Liver (tissue), 9 donors: ENCODE data around the gene SPATA13. TPM values are rescaled to one million over a fixed set of nuclear protein-coding genes. Genes with fewer than 3 reads are reported as not detected.

ENCODE experiments used
- DNase-seq: peaks from one replicate; pipeline ENCODE4 v3.0.0-alpha.2; 2017; ENCODE audit warnings: low spot score
- H3K27ac ChIP-seq, 2 donors: one replicate each; pipeline ENCODE4 v1.7.0; 2013; ENCODE audit warnings: inconsistent platforms in 2 of 2, low read length in 2 of 2, control low read depth in 1 of 2, low read depth in 1 of 2, mild to moderate bottlenecking in 1 of 2
- H3K27me3 ChIP-seq, 4 donors: one replicate each; pipeline versions ENCODE4 v1.6.1 to v1.7.0; 2013; ENCODE audit warnings: low read length in 3 of 4, inconsistent platforms in 1 of 4, mild to moderate bottlenecking in 1 of 4, moderate library complexity in 1 of 4; ENCODE audit not compliant: control insufficient read depth in 4 of 4, insufficient read depth in 4 of 4
- H3K36me3 ChIP-seq, 4 donors: one replicate each; pipeline versions ENCODE4 v1.6.1 to v1.7.0; 2013; ENCODE audit warnings: low read length in 3 of 4, mild to moderate bottlenecking in 3 of 4, low read depth in 1 of 4, moderate library complexity in 1 of 4; ENCODE audit not compliant: control insufficient read depth in 4 of 4, insufficient read depth in 3 of 4
- H3K4me1 ChIP-seq, 4 donors: one replicate each; pipeline versions ENCODE4 v1.6.1 to v1.7.0; 2013; ENCODE audit warnings: low read length in 3 of 4, mild to moderate bottlenecking in 3 of 4, moderate library complexity in 1 of 4; ENCODE audit not compliant: control insufficient read depth in 4 of 4, insufficient read depth in 4 of 4
- H3K4me3 ChIP-seq, 3 donors: one replicate each; pipeline versions ENCODE4 v1.6.1 to v1.7.0; 2013; ENCODE audit warnings: low read length in 3 of 3, control low read depth in 1 of 3, low read depth in 1 of 3, mild to moderate bottlenecking in 1 of 3
- H3K9ac ChIP-seq, 2 donors: one replicate each; pipeline ENCODE4 v1.7.0; 2013; ENCODE audit warnings: low read length in 2 of 2, mild to moderate bottlenecking in 2 of 2, moderate library complexity in 2 of 2, control low read depth in 1 of 2, low read depth in 1 of 2
- H3K9me3 ChIP-seq, 4 donors: one replicate each; pipeline versions ENCODE4 v1.6.1 to v1.7.0; 2013; ENCODE audit warnings: low read length in 3 of 4; ENCODE audit not compliant: control insufficient read depth in 4 of 4
- CTCF ChIP-seq: fragments of 150-350 bp; IDR thresholded peaks from 2 replicates; pipeline ENCODE4 v1.5.1; 2017; ENCODE audit warnings: improper control_type of control experiment, low read depth, low read length; ENCODE audit not compliant: missing input control
- FOXA2 ChIP-seq: IDR thresholded peaks from 2 replicates; pipeline ENCODE4 v1.6.1; 2016; ENCODE audit warnings: antibody characterized with exemption
- GABPA ChIP-seq, 2 donors: IDR thresholded peaks in 1 of 2; conservative IDR thresholded peaks in 1 of 2; 2 replicates each; pipeline ENCODE4 v1.6.1; 2016; ENCODE audit warnings: antibody characterized with exemption in 2 of 2, mild to moderate bottlenecking in 1 of 2, moderate library complexity in 1 of 2
- HNF4A ChIP-seq, 2 donors: conservative IDR thresholded peaks; 2 replicates each; pipeline ENCODE4 v1.6.1; 2016; ENCODE audit warnings: antibody characterized with exemption in 2 of 2, mild to moderate bottlenecking in 2 of 2
- HNF4G ChIP-seq: IDR thresholded peaks from 2 replicates; pipeline ENCODE4 v1.6.1; 2016; ENCODE audit warnings: antibody characterized with exemption
- JUND ChIP-seq, 2 donors: IDR thresholded peaks; 2 replicates each; pipeline ENCODE4 v1.6.1; 2016; ENCODE audit warnings: antibody characterized with exemption in 2 of 2
- NR2F2 ChIP-seq: IDR thresholded peaks from 2 replicates; pipeline ENCODE4 v1.6.1; 2016; ENCODE audit warnings: antibody characterized with exemption
- RXRA ChIP-seq, 2 donors: IDR thresholded peaks; 2 replicates each; pipeline ENCODE4 v1.6.1; 2017 to 2018; ENCODE audit warnings: antibody characterized with exemption in 2 of 2, mild to moderate bottlenecking in 1 of 2
- TAF1 ChIP-seq: conservative IDR thresholded peaks from 2 replicates; pipeline ENCODE4 v1.6.1; 2016; ENCODE audit warnings: antibody characterized with exemption, mild to moderate bottlenecking
- WGBS: extraction: QIAGEN DNeasy Blood & Tissue Kit; methylation state at CpG from one replicate; pipeline ENCODE4 v1.1.7; 2013; 5-methylcytosine and 5-hydroxymethylcytosine counted together
- polyA plus RNA-seq, 2 donors: library from polyadenylated mRNA; stranded (reverse) in 1 of 2; unstranded in 1 of 2; fragments of 200-250 nt in 1 of 2; fragments of >200 nt in 1 of 2; fragmentation: Nextera tagmentation in 1 of 2; extraction: Ambion mirVana in 1 of 2; gene quantifications; one replicate each; pipeline versions ENCODE4 v1.2.1 to v1.2.3, GENCODE V29; 2013 to 2015
- total RNA-seq, 2 donors: library from RNA; depleted of rRNA; stranded (reverse); fragments of >200 nt; gene quantifications; one replicate each; pipeline ENCODE4 v1.2.3, GENCODE V29; 2014
- TF ChIP-seq, protein P1 (sequence below): IDR thresholded peaks from 2 replicates; pipeline ENCODE4 v1.6.1; 2016; ENCODE audit warnings: antibody characterized with exemption
- TF ChIP-seq, protein P2 (sequence below): IDR thresholded peaks from 2 replicates; pipeline ENCODE4 v1.6.1; 2016; ENCODE audit warnings: antibody characterized with exemption
- TF ChIP-seq, protein P3 (sequence below): IDR thresholded peaks from 2 replicates; pipeline ENCODE4 v1.6.1; 2016; ENCODE audit warnings: antibody characterized with exemption
- donor health status: healthy.
- donor health status: healthy.
- donor health status: healthy.
- donor health status: healthy.
- donor health status: healthy.

The SPATA13 gene
- total and polyA plus RNA-seq, 4 donors, result 10.0 to 57.6 (median 20.4) TPM

DNA sequence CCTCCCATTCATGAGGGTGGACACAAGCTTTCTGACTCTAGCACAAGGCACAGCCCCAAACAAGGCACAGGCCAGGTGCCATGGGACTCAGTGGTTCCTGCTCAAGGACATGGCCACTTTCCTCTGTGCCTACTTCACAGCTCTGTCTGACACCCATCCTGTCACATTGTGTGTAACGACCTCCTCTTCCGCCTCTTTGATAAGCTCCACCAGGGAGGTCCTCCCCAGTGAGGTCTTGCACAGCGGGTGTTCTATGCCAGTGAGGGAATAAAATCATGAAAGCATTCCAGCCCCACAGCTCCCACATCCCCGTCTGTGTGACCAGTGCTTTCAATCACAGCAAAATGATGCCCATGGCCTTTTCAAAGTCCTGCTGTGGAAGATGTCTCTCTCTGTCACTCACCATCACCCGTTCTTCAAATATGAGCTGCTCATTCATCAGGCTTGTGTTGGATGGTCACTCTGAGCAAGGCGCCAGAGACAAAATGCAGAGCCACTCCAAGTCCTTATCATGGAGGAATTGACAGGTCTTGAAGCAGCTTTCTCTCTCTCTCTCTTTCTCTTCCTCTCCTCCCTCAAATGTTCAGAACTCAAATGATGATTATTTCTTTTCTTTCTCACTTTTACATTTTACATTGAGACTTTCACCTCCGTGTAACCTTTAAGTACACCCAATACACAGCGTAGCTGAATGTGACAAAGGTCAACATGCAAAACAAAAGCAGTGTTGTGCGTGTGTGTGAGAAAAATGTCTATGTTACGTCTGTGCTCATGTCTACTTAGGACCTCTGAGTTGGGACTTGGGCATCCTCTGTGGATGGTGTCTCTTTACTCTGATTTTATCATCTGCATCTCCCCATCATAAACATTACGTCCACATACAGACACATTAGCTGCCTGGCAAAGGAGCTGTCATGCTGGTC is 8.0 kb upstream of the SPATA13 start:
- TF ChIP-seq RXRA (IDR thresholded peaks at IDR 0.05) (no peak), JUND (IDR thresholded peaks at IDR 0.05) (no peak), HNF4A (conservative IDR thresholded peaks at IDR 0.05) (peak in 1 of 2 donors; percentile 11)
- TF ChIP-seq, protein P1, sequence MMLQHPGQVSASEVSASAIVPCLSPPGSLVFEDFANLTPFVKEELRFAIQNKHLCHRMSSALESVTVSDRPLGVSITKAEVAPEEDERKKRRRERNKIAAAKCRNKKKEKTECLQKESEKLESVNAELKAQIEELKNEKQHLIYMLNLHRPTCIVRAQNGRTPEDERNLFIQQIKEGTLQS, result no peak
- TF ChIP-seq, protein P2, sequence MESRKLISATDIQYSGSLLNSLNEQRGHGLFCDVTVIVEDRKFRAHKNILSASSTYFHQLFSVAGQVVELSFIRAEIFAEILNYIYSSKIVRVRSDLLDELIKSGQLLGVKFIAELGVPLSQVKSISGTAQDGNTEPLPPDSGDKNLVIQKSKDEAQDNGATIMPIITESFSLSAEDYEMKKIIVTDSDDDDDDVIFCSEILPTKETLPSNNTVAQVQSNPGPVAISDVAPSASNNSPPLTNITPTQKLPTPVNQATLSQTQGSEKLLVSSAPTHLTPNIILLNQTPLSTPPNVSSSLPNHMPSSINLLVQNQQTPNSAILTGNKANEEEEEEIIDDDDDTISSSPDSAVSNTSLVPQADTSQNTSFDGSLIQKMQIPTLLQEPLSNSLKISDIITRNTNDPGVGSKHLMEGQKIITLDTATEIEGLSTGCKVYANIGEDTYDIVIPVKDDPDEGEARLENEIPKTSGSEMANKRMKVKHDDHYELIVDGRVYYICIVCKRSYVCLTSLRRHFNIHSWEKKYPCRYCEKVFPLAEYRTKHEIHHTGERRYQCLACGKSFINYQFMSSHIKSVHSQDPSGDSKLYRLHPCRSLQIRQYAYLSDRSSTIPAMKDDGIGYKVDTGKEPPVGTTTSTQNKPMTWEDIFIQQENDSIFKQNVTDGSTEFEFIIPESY, result no peak
- no peak for DNase-seq
- no peaks in the 10 kb centered on the region for H3K27me3 ChIP-seq
- H3K9me3 ChIP-seq, result no peaks in the 10 kb centered on the region
- no peaks in the 10 kb centered on the region for H3K36me3 ChIP-seq
- WGBS, result 76% methylated on average over 11 of the region's 11 CpGs
- peaks cover 0 to 9% (median 1%) of the 10 kb centered on the region in 4 donors for H3K4me1 ChIP-seq
- no peak overlapping the region for H3K4me3 ChIP-seq
- no peak overlapping the region for H3K27ac ChIP-seq
- no peak overlapping the region for H3K9ac ChIP-seq

GRCh38 chr13:24153347-24153746 is 7.2 kb upstream of the SPATA13 start:
- TF ChIP-seq, protein P2, result no peak
- TF ChIP-seq RXRA (IDR thresholded peaks at IDR 0.05) (no peak), CTCF (no peak)
- H3K4me3 ChIP-seq, result no peak overlapping the region
- peak overlapping the region in 1 of 2 donors; percentile 9 for H3K27ac ChIP-seq
- no peaks in the 10 kb centered on the region for H3K36me3 ChIP-seq
- H3K4me1 ChIP-seq, result peaks cover 0 to 6% (median 1%) of the 10 kb centered on the region in 4 donors
- H3K9ac ChIP-seq, result no peak overlapping the region
- no peak for DNase-seq
- no peaks in the 10 kb centered on the region for H3K27me3 ChIP-seq
- H3K9me3 ChIP-seq, result no peaks in the 10 kb centered on the region
- WGBS, result 60% methylated on average over 3 of the region's 3 CpGs

- Histone ChIP-seq H3K4me1 (peaks cover 0 to 6% (median 1%) of the 10 kb centered on the region in 4 donors), H3K27ac (no peak overlapping the region), H3K9ac (no peak overlapping the region), H3K4me3 (no peak overlapping the region), H3K9me3 (no peaks in the 10 kb centered on the region), H3K36me3 (no peaks in the 10 kb centered on the region), H3K27me3 (no peaks in the 10 kb centered on the region)
- DNase-seq, result no peak
- 78% methylated on average over 5 of the region's 5 CpGs for WGBS
- TF ChIP-seq TAF1, result no peak
- TF ChIP-seq, protein P2, result no peak
- TF ChIP-seq NR2F2, result no peak
- TF ChIP-seq CTCF, result peak; percentile 15
- TF ChIP-seq, protein P3, sequence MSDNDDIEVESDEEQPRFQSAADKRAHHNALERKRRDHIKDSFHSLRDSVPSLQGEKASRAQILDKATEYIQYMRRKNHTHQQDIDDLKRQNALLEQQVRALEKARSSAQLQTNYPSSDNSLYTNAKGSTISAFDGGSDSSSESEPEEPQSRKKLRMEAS, result no peak
- TF ChIP-seq GABPA (IDR thresholded peaks at IDR 0.05 in 1 of 2, conservative IDR thresholded peaks at IDR 0.05 in 1 of 2), result no peak
- no peak for TF ChIP-seq HNF4A (conservative IDR thresholded peaks at IDR 0.05)
- TF ChIP-seq FOXA2, result peak; percentile 46
- TF ChIP-seq HNF4G, result no peak
Measured at GRCh38 chr13:24153979-24154701, 6.4 kb upstream of the SPATA13 start.
